ENCODE data around the gene MACROD2.

GRCh38 chr20:14313341-14314020 is 318.2 kb downstream of the MACROD2 start:
- TF ChIP-seq EZH2 (IDR thresholded peaks at IDR 0.05; ENCODE audit: borderline replicate concordance, low read length) (no peak), CTCF (conservative IDR thresholded peaks at IDR 0.05 in 1 of 2, IDR thresholded peaks at IDR 0.05 in 1 of 2; ENCODE audit: extremely low read depth in 1 of 2, insufficient read depth in 1 of 2, low read depth in 1 of 2, low read length in 2 of 2) (no peak)

Data from mammary epithelial cell (primary cell).